ENCODE data around the gene PASK.

DNA sequence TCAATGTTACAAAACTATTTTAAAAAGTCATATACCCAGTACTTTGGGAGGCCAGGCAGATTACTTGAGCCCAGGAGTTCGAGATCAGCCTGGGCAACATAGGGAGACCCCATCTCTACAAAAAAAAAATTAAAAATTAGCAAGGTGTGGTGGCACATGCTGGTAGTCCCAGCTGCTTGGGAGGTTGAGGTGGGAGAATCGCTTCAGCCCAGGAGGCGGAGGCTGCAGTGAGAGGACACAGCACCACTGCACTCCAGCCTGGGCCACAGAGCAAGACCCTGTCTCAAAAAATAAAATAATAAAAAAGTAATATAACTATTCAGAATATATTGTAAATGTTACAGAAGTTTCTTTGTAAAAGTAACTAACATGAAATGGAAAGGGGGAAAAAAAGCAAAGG lies 1.9 kb downstream of the PASK start:
- TF ChIP-seq, protein P1, sequence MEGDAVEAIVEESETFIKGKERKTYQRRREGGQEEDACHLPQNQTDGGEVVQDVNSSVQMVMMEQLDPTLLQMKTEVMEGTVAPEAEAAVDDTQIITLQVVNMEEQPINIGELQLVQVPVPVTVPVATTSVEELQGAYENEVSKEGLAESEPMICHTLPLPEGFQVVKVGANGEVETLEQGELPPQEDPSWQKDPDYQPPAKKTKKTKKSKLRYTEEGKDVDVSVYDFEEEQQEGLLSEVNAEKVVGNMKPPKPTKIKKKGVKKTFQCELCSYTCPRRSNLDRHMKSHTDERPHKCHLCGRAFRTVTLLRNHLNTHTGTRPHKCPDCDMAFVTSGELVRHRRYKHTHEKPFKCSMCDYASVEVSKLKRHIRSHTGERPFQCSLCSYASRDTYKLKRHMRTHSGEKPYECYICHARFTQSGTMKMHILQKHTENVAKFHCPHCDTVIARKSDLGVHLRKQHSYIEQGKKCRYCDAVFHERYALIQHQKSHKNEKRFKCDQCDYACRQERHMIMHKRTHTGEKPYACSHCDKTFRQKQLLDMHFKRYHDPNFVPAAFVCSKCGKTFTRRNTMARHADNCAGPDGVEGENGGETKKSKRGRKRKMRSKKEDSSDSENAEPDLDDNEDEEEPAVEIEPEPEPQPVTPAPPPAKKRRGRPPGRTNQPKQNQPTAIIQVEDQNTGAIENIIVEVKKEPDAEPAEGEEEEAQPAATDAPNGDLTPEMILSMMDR (conservative IDR thresholded peaks at IDR 0.05 in 1 of 2, IDR thresholded peaks at IDR 0.05 in 1 of 2; ENCODE audit: low read depth in 1 of 2, low read length in 2 of 2) = no peak
- TF ChIP-seq EZH2 (IDR thresholded peaks at IDR 0.05; ENCODE audit: low read length, missing control alignments) = no peak
